T-helper 1 cell treated with Interleukin-12 subunit alpha and Interleukin-12 subunit beta and Interleukin-4 antibody, amounts not matched to agents 30 μg/mL and 1 μg/mL, for 36 hours (primary cell): ENCODE results near the gene ADNP2.
"Not testable (repeated sequence)": the region's sequence is repeated elsewhere in the genome, so short reads cannot be mapped to it uniquely, and the experiment has no call there.

Experiments used
- H3K27ac Mint-ChIP-seq: one replicate; pipeline ENCODE4 v1.8.0; 2021; ENCODE audit warnings: mild to moderate bottlenecking, mixed read lengths
- H3K27me3 Mint-ChIP-seq: one replicate; pipeline ENCODE4 v1.8.0; 2021; ENCODE audit warnings: low read depth, mixed read lengths
- H3K36me3 Mint-ChIP-seq: one replicate; pipeline ENCODE4 v1.8.0; 2021; ENCODE audit warnings: low read depth, mixed read lengths
- H3K4me1 Mint-ChIP-seq: one replicate; pipeline ENCODE4 v1.8.0; 2021; ENCODE audit warnings: low read depth, mixed read lengths
- H3K4me3 Mint-ChIP-seq: one replicate; pipeline ENCODE4 v1.8.0; 2021; ENCODE audit warnings: mild to moderate bottlenecking, moderate library complexity, mixed read lengths
- H3K9me3 Mint-ChIP-seq: one replicate; pipeline ENCODE4 v1.8.0; 2021; ENCODE audit warnings: mixed read lengths

Gene ADNP2

DNA sequence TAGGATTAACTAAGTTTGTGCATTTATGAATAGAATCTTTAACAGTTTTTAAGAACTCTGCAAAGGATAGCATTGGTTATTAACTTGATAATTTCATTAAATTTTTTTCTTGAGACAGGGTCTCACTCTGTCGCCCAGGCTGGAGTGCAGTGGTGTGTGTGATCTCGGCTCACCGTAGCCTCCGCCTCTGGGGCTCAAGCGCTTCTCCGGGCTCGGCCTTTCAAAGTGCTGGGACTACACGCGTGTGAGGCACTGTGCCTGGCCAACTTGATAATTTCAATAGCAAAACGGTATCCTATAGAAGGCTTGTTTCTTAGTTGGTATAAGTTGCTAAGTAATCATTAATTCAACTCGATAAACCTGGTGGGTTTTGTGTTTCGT lies 38.0 kb downstream of the ADNP2 start:
- Mint-ChIP-seq H3K9me3 (no peaks in the 10 kb centered on the region), H3K4me1 (peaks cover 12% of the 10 kb centered on the region), H3K36me3 (peaks cover 7% of the 10 kb centered on the region), H3K27me3 (no peaks in the 10 kb centered on the region), H3K4me3 (peak overlapping the region; percentile 87), H3K27ac (no peak overlapping the region)

DNA sequence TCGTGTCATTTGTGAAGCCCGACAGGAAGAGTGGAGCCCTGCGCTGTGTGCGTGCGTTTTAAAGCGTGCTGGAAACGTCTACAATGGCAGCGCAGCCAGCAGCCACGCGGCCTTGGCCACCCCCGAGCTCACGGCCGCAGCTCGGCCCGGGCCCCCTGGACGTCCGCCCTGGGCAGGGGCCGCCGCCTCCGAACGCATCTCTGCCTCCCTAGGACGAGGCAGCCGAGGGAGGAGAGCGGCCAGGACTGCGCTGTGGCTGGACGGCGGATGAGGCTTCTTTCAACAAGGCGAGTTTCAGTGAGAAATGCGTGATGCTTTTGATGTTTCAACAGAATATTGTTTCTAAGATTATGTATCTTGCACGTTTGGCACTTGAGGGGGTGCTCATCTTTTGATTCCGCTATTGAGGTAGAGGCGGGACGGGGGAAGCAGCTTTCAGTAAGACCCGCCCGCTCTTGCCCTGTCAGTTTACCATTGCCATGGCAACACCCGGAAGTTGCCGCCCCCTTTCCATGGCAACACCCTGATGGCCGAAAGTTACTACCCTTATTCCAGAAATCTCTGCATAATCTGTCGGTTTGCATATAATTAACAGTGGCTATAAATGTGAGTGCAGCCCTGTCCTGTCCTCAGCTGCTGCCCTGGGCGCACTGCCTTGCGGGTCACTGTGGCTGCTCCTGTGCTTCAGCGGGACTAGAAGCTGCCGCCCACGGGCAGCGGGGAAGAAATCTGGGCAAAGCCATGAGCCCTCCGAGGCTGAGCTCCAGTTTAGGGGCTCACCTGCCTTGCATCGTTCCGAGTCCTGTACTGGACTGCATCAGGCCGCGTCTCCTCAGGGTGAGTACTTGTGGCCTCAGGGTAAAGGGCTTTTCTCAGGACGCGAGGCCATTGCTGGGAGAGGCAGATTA lies 38.6 kb downstream of the ADNP2 start:
- H3K4me1 Mint-ChIP-seq: peaks cover 12% of the 10 kb centered on the region
- peak overlapping the region; percentile 43 for H3K27ac Mint-ChIP-seq
- no peaks in the 10 kb centered on the region for H3K9me3 Mint-ChIP-seq
- H3K27me3 Mint-ChIP-seq: no peaks in the 10 kb centered on the region
- H3K36me3 Mint-ChIP-seq: peaks cover 7% of the 10 kb centered on the region
- H3K4me3 Mint-ChIP-seq: peak overlapping the region; percentile 87

DNA sequence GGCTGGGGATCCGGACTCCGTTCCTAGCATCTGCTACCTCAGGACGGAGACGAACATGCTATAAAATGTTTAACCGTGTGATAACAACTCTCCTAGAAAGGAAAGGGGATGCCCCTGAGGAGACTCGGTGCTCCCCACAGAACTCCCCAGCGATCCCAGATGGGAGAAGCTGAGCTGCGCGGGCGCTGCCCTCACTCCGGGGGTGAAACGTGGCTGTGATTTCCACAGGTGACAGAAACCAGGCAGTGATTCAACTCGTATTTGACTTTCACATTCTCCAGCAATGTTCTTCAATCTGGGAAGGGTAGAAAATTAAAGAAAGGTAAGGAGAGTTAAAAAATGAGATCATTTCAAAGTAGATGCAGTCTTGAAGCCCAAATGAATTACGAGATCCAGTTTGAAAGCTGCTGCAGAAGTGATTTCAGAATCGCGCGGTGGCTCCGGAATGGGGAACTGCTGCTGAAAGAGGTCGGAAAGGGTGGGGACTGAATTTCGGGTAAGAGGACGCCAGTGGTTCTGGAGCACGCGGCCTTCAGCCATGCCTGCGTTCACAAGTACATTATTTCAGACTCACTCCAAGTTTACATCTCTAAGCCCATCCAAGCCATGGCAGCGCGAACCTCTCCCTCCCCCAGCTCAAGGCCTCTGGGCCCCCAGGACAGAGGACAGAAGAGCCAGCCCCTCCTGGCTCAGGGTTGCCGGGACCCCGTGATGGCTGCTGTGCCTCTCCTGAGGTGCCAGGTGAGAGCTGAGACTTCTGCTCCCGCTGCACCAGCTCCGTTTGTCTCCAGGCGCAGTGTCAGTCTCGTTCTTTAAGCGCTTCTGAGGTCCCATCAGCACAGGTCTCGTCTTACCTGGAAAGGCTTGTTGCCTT lies 39.5 kb downstream of the ADNP2 start:
- Mint-ChIP-seq H3K27me3 (no peaks in the 10 kb centered on the region), H3K4me1 (peaks cover 12% of the 10 kb centered on the region), H3K4me3 (peak overlapping the region; percentile 87), H3K27ac (no peak overlapping the region), H3K9me3 (no peaks in the 10 kb centered on the region), H3K36me3 (peaks cover 7% of the 10 kb centered on the region)

DNA sequence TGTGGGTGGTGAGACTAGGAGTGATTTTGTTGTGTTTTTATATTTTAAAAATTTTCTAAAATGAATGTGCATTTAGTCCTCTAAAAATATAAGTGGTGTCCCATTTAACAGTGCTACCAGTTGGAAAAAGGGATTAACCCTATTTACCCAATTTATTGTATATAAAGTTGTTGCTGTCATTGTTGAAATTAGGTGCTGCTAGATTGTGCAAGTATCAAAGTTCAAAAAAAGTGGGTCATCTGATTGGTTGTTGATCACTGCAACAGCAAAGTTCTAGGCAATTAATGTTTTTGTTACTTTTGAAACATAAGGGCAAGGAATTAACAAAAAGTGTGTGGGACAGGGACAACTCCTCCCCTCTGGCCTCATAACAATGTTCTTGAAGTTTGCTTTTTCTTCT lies 40.6 kb downstream of the ADNP2 start:
- Mint-ChIP-seq H3K9me3 (no peaks in the 10 kb centered on the region), H3K27ac (no peak overlapping the region), H3K27me3 (no peaks in the 10 kb centered on the region), H3K36me3 (peaks cover 5% of the 10 kb centered on the region), H3K4me1 (peaks cover 12% of the 10 kb centered on the region), H3K4me3 (no peak overlapping the region)

DNA sequence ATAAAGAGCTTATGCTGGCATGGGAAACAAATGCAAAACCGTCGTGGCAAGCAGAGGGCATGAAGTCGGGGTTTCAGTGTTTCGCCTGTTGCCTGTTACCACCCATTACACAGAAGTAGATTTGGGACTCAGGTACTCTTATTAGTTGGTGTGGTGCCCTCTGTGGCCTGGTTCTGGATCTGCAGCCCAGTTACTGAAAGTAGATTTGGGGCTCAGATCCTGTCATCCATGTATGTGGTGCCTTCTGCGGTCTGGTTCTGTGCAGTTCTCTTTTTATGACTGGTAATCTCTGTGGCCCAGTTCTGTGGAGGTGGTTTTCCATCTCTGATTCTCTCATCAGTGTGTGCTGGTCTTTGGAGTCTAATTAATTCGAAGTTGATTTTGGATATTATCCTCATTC lies 45.2 kb downstream of the ADNP2 start:
- Mint-ChIP-seq H3K27ac (no peak overlapping the region), H3K9me3 (no peaks in the 10 kb centered on the region), H3K27me3 (no peaks in the 10 kb centered on the region), H3K4me3 (no peak overlapping the region), H3K4me1 (no peaks in the 10 kb centered on the region), H3K36me3 (peaks cover 1% of the 10 kb centered on the region)

DNA sequence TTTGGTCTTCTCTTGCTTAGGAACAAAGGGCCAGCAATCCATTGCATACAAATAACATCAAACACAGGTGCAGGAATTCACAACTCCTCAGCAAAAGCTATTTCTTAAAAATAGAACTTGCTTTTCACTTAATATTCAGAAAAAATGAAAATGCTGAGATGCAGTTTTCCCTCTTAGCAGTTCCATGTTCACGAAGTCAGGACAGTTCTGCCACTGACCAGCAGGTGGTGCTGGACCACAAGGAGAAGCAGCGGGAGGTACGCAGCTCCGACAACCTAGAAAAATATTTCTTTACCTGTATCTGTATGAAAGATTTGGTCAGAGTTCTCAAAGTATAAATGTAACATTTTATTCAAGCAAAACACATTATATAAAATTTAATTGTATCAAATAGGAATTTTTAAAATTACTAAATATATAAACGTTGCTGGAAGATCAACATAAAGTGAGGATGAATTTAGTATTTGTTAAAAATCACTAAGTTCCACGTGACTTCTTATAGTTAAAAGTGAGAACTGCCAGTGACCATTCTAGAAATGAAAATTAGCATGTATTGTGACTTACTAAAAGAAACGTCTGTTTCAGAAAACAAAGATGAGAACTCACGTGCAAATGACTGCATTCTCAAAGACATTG lies 48.8 kb downstream of the ADNP2 start:
- H3K4me3 Mint-ChIP-seq: no peak overlapping the region
- peaks cover 7% of the 10 kb centered on the region for H3K27me3 Mint-ChIP-seq
- no peaks in the 10 kb centered on the region for H3K9me3 Mint-ChIP-seq
- no peak overlapping the region for H3K27ac Mint-ChIP-seq
- no peaks in the 10 kb centered on the region for H3K36me3 Mint-ChIP-seq
- no peaks in the 10 kb centered on the region for H3K4me1 Mint-ChIP-seq

DNA sequence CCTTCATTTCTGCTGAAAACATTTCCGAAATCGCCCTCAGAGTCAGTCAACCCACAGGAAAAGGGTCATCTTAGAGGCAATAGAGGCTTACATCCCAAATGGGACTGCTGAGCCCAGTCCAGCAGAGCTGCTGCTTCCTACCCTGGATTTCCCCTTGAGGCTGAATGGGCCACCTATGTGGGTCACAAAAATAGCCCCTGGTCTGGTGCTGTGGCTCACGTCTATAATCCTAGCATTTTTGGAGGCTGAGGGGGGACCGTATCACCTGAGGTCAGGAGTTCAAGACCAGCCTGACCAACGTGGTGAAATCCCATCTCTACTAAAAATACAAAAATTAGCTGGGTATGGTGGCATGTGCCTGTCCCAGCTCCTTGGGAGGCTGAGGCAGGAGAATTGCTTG lies 49.3 kb downstream of the ADNP2 start:
- Mint-ChIP-seq H3K4me1 (no peaks in the 10 kb centered on the region), H3K27me3 (peaks cover 7% of the 10 kb centered on the region), H3K4me3 (no peak overlapping the region), H3K9me3 (no peaks in the 10 kb centered on the region), H3K36me3 (no peaks in the 10 kb centered on the region), H3K27ac (no peak overlapping the region)

DNA sequence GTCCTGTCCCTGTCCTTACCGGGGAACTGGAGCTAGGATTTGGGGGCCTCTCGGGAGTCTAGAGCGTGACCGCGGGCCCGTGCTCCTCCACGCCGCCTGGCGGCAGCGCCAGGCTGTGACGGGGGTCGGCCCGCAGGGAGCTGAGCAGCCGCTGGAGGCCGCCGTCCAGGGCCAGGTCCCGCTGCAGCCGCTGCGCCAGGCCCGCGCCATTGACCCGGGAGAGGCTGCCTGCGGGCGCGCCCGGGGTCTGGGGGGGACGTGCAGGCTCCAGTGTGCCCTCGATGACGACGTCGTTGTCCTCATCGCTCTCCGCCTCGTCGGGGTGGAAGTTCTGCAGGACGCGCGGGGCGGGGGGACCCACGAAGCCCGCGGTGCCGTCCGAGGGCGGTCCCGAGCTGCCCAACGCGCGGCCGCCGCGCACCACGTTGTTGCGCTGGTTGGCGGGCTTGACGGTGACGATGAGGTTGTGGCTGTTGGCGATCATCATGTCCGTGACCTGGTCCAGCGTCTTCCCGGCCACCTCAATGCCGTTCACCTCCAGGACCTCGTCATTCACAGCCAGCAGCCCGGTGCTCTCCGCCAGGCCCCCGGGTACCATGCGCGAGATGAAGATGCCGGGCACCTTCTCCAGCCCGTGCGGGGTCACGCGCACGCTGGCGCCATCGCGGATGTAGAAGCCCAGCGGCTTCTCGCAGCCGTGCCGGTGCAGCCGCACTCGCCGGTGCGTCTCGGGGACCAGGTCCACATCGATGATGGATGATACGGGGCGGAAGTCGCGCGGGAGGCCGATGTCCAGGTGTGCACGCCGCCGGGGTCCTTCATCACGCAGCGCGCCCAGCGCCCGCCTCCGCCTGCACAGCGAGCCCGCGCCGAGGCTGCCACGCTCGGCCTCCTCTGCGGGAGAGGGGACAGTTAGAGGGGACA lies 50.9 kb downstream of the ADNP2 start:
- Mint-ChIP-seq H3K27ac (no peak overlapping the region), H3K9me3 (peaks cover 9% of the 10 kb centered on the region), H3K27me3 (peaks cover 7% of the 10 kb centered on the region), H3K4me1 (no peaks in the 10 kb centered on the region), H3K4me3 (no peak overlapping the region), H3K36me3 (no peaks in the 10 kb centered on the region)

DNA sequence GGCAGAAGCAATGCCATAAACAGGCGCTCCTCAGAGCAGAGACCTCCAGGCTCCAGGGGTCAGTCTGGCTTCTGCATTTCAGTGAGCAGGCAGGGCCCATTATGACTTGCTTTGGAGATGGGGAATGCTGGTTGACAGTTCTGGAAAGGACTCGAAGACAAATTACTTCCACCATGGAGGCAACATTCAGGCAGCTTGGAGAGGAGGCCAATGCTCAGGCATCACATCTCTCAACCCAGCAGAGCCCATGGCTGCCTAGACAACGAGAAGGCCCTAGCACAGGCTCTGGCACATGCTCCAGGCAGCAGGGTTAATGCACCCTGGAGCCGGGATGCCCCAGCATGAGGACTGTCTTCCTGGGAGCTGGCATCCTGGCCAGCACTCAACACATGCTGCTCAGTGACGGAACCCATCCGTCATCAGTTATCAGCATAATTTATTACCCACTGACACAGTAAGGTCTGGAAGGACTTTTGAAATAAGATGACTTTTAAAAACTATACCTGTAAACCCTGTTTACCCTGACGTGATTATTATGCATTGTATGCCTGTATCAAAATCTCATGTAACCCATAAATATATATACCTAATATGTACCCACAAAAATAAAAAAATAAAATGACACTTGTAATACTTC lies 52.8 kb downstream of the ADNP2 start:
- Mint-ChIP-seq H3K27me3 (peaks cover 7% of the 10 kb centered on the region), H3K9me3 (peaks cover 13% of the 10 kb centered on the region), H3K36me3 (no peaks in the 10 kb centered on the region), H3K4me1 (no peaks in the 10 kb centered on the region), H3K4me3 (no peak overlapping the region), H3K27ac (no peak overlapping the region)

DNA sequence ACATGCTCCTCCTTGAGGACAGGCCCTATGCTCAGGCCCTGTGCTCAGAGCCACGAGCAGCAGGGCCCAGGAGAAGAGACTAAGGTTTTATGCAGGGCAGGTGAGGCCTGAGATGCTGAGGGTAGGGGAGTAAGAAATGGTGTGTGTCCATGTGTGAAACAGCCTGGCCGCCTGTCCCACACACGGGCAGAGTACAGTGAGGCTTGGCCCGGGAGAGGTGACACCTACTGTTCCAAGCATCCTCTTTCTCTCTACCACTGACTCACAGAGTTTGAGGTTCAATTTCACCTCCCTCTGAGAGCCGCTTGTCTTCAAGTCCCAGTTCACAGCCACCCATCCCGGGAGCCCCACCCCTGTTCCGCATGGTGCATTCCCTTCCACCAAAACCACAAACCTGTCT lies 54.1 kb downstream of the ADNP2 start:
- Mint-ChIP-seq H3K9me3 (peaks cover 13% of the 10 kb centered on the region), H3K4me1 (no peaks in the 10 kb centered on the region), H3K27me3 (peaks cover 7% of the 10 kb centered on the region), H3K36me3 (no peaks in the 10 kb centered on the region), H3K27ac (no peak overlapping the region), H3K4me3 (no peak overlapping the region)

DNA sequence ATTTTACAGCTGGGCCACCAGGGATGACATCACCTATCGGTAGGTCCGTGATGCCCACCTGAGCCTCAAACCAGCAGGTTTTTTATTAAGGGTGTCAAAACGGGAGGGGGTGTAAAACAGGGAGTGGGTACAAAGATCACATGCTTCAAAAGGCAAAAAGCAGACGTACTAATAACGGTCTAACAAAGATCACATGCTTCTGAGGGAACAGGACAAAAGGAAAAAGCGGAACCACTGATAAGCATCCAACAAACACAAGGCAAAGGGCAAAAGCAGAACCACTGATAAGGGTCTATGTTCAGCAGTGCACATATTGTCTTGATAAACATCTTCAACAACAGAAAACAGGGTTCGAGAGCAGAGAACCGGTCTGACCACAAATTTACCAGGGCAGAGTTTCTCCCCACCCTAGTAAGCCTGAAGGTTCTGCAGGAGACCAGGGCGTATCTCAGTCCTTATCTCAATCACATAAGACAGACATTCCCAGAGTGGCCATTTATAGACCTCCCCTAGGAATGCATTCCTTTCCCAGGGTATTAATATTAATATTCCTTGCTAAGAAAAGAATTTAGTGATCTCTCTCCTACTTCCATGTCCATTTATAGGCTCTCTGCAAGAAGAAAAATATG lies 55.8 kb downstream of the ADNP2 start:
- H3K4me3 Mint-ChIP-seq: not testable (repeated sequence)

DNA sequence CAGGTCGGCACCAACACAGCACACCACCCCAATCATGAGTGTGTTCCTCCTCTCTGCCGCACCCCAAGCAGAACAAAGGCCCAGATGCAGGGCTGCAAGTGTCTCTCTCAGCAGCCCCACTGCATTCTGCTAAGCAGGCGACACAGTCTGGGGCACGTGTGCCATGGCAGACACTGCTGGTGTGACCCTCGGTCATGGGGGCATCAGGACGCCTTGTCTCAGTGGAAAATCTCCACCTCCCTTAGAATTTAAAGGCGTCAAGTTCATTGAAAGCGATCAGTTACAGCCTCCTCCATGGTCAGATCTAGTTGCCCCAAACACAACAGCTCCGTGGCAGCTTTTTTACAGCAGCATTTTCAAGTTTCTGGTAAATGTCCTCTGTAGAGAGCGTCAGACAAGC lies 57.2 kb downstream of the ADNP2 start:
- H3K27me3 Mint-ChIP-seq: peaks cover 5% of the 10 kb centered on the region
- H3K36me3 Mint-ChIP-seq: no peaks in the 10 kb centered on the region
- peaks cover 13% of the 10 kb centered on the region for H3K9me3 Mint-ChIP-seq
- H3K4me3 Mint-ChIP-seq: no peak overlapping the region
- no peaks in the 10 kb centered on the region for H3K4me1 Mint-ChIP-seq
- H3K27ac Mint-ChIP-seq: no peak overlapping the region

More for the DNA sequence above, 55.8 kb downstream of the ADNP2 start:
- H3K27ac Mint-ChIP-seq, H3K4me1 Mint-ChIP-seq, H3K27me3 Mint-ChIP-seq, H3K36me3 Mint-ChIP-seq: not testable (repeated sequence)
- peaks cover 13% of the 10 kb centered on the region for H3K9me3 Mint-ChIP-seq

DNA sequence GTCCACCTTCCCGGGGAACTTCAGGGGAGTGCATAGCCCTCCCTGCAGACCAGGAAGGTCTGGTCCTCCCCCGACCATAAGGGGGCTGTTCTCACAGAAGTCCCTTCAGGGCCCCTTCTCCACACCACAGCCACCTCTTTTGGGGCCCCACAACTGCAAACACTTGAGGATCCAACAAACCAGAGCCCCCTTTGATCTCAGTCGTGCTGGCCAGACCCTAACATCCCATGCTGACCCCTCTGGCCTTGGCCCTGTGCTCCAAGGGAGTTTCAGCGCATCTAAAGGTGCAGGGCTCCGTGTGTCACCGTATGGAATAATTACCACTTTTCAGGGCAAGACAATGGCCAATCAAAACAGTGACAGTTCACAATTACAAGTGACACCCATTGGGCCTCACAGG lies 57.7 kb downstream of the ADNP2 start:
- H3K4me3 Mint-ChIP-seq: no peak overlapping the region
- H3K36me3 Mint-ChIP-seq: no peaks in the 10 kb centered on the region
- H3K9me3 Mint-ChIP-seq: peaks cover 13% of the 10 kb centered on the region
- no peak overlapping the region for H3K27ac Mint-ChIP-seq
- peaks cover 3% of the 10 kb centered on the region for H3K4me1 Mint-ChIP-seq
- H3K27me3 Mint-ChIP-seq: peaks cover 8% of the 10 kb centered on the region
